GM12878 (cell line): Measurements from ENCODE around the gene STRBP.

Experiments used
- JUND ChIP-seq: IDR thresholded peaks from 2 replicates; pipeline ENCODE4 v1.6.1; 2012; ENCODE audit warnings: low read depth, mild to moderate bottlenecking, low read length, improper control_type of control experiment, moderate library complexity
- KDM1A ChIP-seq: fragments of 200-600 bp; sonication (generic); IDR thresholded peaks from 2 replicates; pipeline ENCODE4 v1.6.1; 2016; ENCODE audit warnings: borderline replicate concordance
- POLR2AphosphoS5 ChIP-seq: IDR thresholded peaks from 2 replicates; pipeline ENCODE4 v1.6.1; 2011; ENCODE audit warnings: mild to moderate bottlenecking, low read length, inconsistent platforms
- RELA ChIP-seq: fragments of 450-650 bp; IDR thresholded peaks from 2 replicates; pipeline ENCODE4 v1.8.0; 2014; ENCODE audit warnings: borderline replicate concordance; ENCODE audit not compliant: partially characterized antibody
- SPI1 ChIP-seq: IDR thresholded peaks from 2 replicates; pipeline ENCODE4 v1.6.1; 2011; ENCODE audit warnings: low read depth, mild to moderate bottlenecking, low read length, moderate library complexity, borderline replicate concordance; ENCODE audit not compliant: insufficient read depth
- TARDBP ChIP-seq: IDR thresholded peaks from 2 replicates; pipeline ENCODE4 v1.6.1; 2016; ENCODE audit warnings: borderline replicate concordance
- TCF3 ChIP-seq: IDR thresholded peaks from 2 replicates; pipeline ENCODE4 v1.6.1; 2012; ENCODE audit warnings: low read depth, mild to moderate bottlenecking, low read length, borderline replicate concordance; ENCODE audit not compliant: insufficient read depth
- YY1 ChIP-seq: IDR thresholded peaks from 2 replicates; pipeline ENCODE4 v1.6.1; 2011; ENCODE audit warnings: low read depth, mild to moderate bottlenecking, low read length
- TF ChIP-seq, protein P1 (sequence below), 3 experiments: IDR thresholded peaks in 2 of 3; conservative IDR thresholded peaks in 1 of 3; 2 replicates each; pipeline ENCODE4 v1.5.1; 2011; ENCODE audit warnings: low read depth in 3 of 3, low read length in 3 of 3, mild to moderate bottlenecking in 3 of 3, control low read depth in 2 of 3, moderate library complexity in 2 of 3, inconsistent platforms in 1 of 3, mixed read lengths in 1 of 3; ENCODE audit not compliant: control insufficient read depth in 2 of 3, insufficient read depth in 1 of 3; ENCODE audit errors: extremely low read depth in 1 of 3
- TF ChIP-seq, protein P2 (sequence below): IDR thresholded peaks from 2 replicates; pipeline ENCODE4 v1.6.1; 2011; ENCODE audit warnings: mild to moderate bottlenecking, low read depth, low read length, moderate library complexity; ENCODE audit not compliant: insufficient replicate concordance

DNA sequence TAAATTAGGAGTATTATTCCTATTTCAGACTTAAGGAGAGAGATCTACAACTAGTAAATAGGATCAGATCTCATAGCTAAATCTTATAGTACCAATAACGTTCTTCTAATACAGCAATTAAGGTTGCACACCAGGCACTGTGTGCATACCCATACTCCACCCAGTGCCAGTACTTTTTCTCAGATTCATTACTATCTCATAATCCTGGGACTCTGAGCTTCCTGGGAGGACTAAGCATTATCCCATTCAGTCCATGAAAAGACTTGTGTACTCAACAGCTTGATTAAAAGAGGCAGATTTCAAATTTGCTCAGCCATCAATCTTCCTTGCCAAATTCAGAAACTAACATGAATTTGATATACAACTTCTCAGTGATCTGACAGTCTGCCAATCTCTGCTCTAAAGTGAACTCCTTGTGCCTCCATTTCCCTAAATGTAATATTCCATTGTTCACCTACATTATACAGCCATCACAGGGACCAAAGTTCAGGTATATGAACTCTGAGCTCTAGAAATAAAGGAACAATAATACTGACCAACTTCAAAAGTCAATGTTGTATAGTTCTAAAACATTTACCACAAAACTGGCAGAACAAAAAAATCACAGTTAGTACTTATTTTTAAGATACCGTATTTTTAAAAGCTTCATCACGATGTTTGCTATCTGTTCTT is 7.2 kb downstream of the STRBP start:
- TF ChIP-seq JUND (no peak), TARDBP (no peak), YY1 (no peak), KDM1A (no peak), SPI1 (no peak), POLR2AphosphoS5 (no peak), RELA (no peak), TCF3 (no peak)
- TF ChIP-seq, protein P1, sequence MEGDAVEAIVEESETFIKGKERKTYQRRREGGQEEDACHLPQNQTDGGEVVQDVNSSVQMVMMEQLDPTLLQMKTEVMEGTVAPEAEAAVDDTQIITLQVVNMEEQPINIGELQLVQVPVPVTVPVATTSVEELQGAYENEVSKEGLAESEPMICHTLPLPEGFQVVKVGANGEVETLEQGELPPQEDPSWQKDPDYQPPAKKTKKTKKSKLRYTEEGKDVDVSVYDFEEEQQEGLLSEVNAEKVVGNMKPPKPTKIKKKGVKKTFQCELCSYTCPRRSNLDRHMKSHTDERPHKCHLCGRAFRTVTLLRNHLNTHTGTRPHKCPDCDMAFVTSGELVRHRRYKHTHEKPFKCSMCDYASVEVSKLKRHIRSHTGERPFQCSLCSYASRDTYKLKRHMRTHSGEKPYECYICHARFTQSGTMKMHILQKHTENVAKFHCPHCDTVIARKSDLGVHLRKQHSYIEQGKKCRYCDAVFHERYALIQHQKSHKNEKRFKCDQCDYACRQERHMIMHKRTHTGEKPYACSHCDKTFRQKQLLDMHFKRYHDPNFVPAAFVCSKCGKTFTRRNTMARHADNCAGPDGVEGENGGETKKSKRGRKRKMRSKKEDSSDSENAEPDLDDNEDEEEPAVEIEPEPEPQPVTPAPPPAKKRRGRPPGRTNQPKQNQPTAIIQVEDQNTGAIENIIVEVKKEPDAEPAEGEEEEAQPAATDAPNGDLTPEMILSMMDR (IDR thresholded peaks at IDR 0.05 in 2 of 3, conservative IDR thresholded peaks at IDR 0.05 in 1 of 3; ENCODE audit: control insufficient read depth in 2 of 3, extremely low read depth in 1 of 3, insufficient read depth in 1 of 3, low read depth in 3 of 3, low read length in 3 of 3) = no peak
- TF ChIP-seq, protein P2, sequence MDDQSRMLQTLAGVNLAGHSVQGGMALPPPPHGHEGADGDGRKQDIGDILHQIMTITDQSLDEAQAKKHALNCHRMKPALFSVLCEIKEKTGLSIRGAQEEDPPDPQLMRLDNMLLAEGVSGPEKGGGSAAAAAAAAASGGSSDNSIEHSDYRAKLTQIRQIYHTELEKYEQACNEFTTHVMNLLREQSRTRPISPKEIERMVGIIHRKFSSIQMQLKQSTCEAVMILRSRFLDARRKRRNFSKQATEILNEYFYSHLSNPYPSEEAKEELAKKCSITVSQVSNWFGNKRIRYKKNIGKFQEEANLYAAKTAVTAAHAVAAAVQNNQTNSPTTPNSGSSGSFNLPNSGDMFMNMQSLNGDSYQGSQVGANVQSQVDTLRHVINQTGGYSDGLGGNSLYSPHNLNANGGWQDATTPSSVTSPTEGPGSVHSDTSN = no peak
